ENCODE measurements around the gene PCED1B. TPM values are rescaled to one million over a fixed set of nuclear protein-coding genes. Genes with fewer than 3 reads are reported as not detected.

The PCED1B gene
- total and polyA plus RNA-seq, 2 donors from 2014 or later, result 2.8 to 9.2 TPM

GRCh38 chr12:47065546-47065945 lies 13.9 kb upstream of the PCED1B start:
- intact Hi-C loops (cut with DNase I), result no loop called here
- peak in 1 of 5 donors; percentile 56 for DNase-seq
- Histone ChIP-seq H3K9me3 (ENCODE audit: control insufficient read depth in 2 of 3, insufficient read depth in 1 of 3, low read length in 3 of 3) (no peaks in the 10 kb centered on the region), H3K9ac (ENCODE audit: low read length in 3 of 3) (no peak overlapping the region), H3K4me3 (ENCODE audit: low read length in 3 of 3) (no peak overlapping the region), H3K27me3 (ENCODE audit: control insufficient read depth, insufficient read depth, low read length) (no peaks in the 10 kb centered on the region), H3K4me1 (ENCODE audit: control insufficient read depth in 2 of 3, insufficient read depth in 2 of 3, low read depth in 1 of 3, low read length in 3 of 3) (no peaks in the 10 kb centered on the region), H3K27ac (ENCODE audit: low read depth in 2 of 2, low read length in 2 of 2) (no peak overlapping the region), H3K36me3 (ENCODE audit: control insufficient read depth in 2 of 3, insufficient read depth in 3 of 3, low read length in 3 of 3) (no peaks in the 10 kb centered on the region)
- TF ChIP-seq, protein P1, sequence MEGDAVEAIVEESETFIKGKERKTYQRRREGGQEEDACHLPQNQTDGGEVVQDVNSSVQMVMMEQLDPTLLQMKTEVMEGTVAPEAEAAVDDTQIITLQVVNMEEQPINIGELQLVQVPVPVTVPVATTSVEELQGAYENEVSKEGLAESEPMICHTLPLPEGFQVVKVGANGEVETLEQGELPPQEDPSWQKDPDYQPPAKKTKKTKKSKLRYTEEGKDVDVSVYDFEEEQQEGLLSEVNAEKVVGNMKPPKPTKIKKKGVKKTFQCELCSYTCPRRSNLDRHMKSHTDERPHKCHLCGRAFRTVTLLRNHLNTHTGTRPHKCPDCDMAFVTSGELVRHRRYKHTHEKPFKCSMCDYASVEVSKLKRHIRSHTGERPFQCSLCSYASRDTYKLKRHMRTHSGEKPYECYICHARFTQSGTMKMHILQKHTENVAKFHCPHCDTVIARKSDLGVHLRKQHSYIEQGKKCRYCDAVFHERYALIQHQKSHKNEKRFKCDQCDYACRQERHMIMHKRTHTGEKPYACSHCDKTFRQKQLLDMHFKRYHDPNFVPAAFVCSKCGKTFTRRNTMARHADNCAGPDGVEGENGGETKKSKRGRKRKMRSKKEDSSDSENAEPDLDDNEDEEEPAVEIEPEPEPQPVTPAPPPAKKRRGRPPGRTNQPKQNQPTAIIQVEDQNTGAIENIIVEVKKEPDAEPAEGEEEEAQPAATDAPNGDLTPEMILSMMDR (IDR thresholded peaks at IDR 0.05; ENCODE audit: borderline replicate concordance, extremely low read depth, insufficient read depth), result no peak
- no peak for FAIRE-seq

DNA sequence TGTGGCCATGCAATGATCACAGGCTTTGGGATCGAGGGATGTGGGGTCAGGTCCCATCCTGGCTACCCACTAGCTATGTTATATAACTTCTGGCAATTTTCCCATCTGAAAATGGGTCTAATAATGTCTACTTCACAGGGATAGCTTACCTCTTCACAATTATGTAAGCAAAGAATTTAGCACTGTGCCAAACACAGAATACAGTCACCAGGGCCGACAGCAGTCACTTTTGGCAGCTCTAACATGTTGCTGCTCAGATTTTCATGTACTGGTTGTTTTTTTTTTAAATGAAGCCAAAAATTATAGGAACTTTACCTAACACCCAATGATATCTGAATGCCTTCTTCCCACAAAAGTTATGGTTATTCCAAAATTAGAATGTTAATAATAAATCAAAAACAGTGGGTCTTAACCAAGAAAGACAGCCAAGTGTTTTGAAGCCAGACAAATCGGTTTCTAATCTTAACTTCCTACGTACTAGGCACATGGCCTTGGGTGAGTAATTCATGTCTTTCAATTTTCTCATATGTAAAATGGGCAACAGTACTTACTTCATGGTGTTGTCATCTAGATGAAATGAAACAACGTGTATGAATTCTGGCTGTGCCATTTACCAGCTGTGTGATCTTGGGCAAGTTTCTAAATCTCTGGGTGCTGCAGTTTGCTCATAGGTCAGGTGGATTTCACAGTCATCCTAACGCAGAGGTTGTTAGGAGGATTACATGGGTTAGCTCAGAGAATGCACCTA lies 13.0 kb upstream of the PCED1B start:
- no peak for DNase-seq
- Histone ChIP-seq H3K27ac (ENCODE audit: low read depth in 2 of 2, low read length in 2 of 2) (no peak overlapping the region), H3K4me1 (ENCODE audit: control insufficient read depth in 2 of 3, insufficient read depth in 2 of 3, low read depth in 1 of 3, low read length in 3 of 3) (no peaks in the 10 kb centered on the region), H3K9ac (ENCODE audit: low read length in 3 of 3) (no peak overlapping the region), H3K9me3 (ENCODE audit: control insufficient read depth in 2 of 3, insufficient read depth in 1 of 3, low read length in 3 of 3) (no peaks in the 10 kb centered on the region), H3K4me3 (ENCODE audit: low read length in 3 of 3) (no peak overlapping the region), H3K27me3 (ENCODE audit: control insufficient read depth, insufficient read depth, low read length) (no peaks in the 10 kb centered on the region), H3K36me3 (ENCODE audit: control insufficient read depth in 2 of 3, insufficient read depth in 3 of 3, low read length in 3 of 3) (no peaks in the 10 kb centered on the region)
- FAIRE-seq, result no peak
- intact Hi-C loops (cut with DNase I), result no loop called here
- TF ChIP-seq, protein P1 (IDR thresholded peaks at IDR 0.05; ENCODE audit: borderline replicate concordance, extremely low read depth, insufficient read depth), result no peak

DNA sequence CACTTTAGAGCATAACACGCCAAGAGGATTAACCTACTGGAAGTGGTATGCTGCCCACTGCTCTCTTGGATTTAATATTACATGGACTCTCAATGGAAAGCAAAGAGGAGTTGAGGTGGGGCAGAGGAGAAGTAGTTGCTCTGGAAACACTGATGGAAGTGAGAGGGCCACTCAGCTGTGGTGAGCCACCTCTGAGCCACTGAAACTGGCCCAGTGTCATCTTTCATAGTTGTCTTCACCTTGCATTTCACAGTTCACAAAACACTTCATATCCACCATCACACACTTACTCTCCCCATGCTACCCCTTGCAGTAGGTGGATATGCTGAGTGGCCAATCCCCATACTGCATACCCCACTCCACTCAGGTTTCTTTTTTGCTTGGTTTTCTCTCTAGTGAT lies 12.2 kb upstream of the PCED1B start:
- DNase-seq, result no peak
- Histone ChIP-seq H3K9me3 (ENCODE audit: control insufficient read depth in 2 of 3, insufficient read depth in 1 of 3, low read length in 3 of 3) (no peaks in the 10 kb centered on the region), H3K4me3 (ENCODE audit: low read length in 3 of 3) (no peak overlapping the region), H3K9ac (ENCODE audit: low read length in 3 of 3) (no peak overlapping the region), H3K27ac (ENCODE audit: low read depth in 2 of 2, low read length in 2 of 2) (no peak overlapping the region), H3K4me1 (ENCODE audit: control insufficient read depth in 2 of 3, insufficient read depth in 2 of 3, low read depth in 1 of 3, low read length in 3 of 3) (no peaks in the 10 kb centered on the region), H3K36me3 (ENCODE audit: control insufficient read depth in 2 of 3, insufficient read depth in 3 of 3, low read length in 3 of 3) (no peaks in the 10 kb centered on the region), H3K27me3 (ENCODE audit: control insufficient read depth, insufficient read depth, low read length) (no peaks in the 10 kb centered on the region)
- TF ChIP-seq, protein P1 (IDR thresholded peaks at IDR 0.05; ENCODE audit: borderline replicate concordance, extremely low read depth, insufficient read depth), result no peak
- FAIRE-seq, result no peak
- intact Hi-C loops (cut with DNase I), result no loop called here
